ENCODE results near the gene CKAP2L.
A peak's percentile ranks its signal among the peaks of the same experiment; 100 is the strongest.

The CKAP2L gene

GRCh38 chr2:112764071-112765044 is at the start of gene CKAP2L:
Gene CKAP2L (minus strand): TSS chr2:112764609. CDS start chr2:112764598, 11 bp downstream.
- Histone ChIP-seq H3K4me1 (ENCODE audit: control insufficient read depth, insufficient read depth, low read length) (peaks cover 12% of the 10 kb centered on the region), H3K9ac (ENCODE audit: low read depth, low read length) (0 out of 2 replicates have a peak within 1 kb of the TSS, but pooled peaks have one; percentile 21), H3K4me3 (ENCODE audit: low read depth, low read length) (peak within 1 kb of the TSS; percentile 81), H3K27ac (ENCODE audit: low read depth, low read length) (peak within 1 kb of the TSS; percentile 82), H3K36me3 (ENCODE audit: control insufficient read depth, insufficient read depth, low read length) (peaks cover 28% of the 10 kb centered on the region), H3K27me3 (ENCODE audit: control insufficient read depth, insufficient read depth, low read length) (no peaks in the 10 kb centered on the region), H3K9me3 (ENCODE audit: control insufficient read depth, insufficient read depth, low read length) (no peaks in the 10 kb centered on the region)

- Histone ChIP-seq H3K4me3 (ENCODE audit: low read depth, low read length) (no peak overlapping the region), H3K27me3 (ENCODE audit: control insufficient read depth, insufficient read depth, low read length) (no peaks in the 10 kb centered on the region), H3K9me3 (ENCODE audit: control insufficient read depth, insufficient read depth, low read length) (no peaks in the 10 kb centered on the region), H3K27ac (ENCODE audit: low read depth, low read length) (no peak overlapping the region), H3K4me1 (ENCODE audit: control insufficient read depth, insufficient read depth, low read length) (peaks cover 34% of the 10 kb centered on the region), H3K36me3 (ENCODE audit: control insufficient read depth, insufficient read depth, low read length) (no peaks in the 10 kb centered on the region), H3K9ac (ENCODE audit: low read depth, low read length) (no peak overlapping the region)
These were observed 49.0 kb upstream of the CKAP2L start for GRCh38 chr2:112813280-112813966.

GRCh38 chr2:112812318-112813267 is 48.2 kb upstream of the CKAP2L start:
- H3K36me3 ChIP-seq (ENCODE audit: control insufficient read depth, insufficient read depth, low read length): no peaks in the 10 kb centered on the region
- no peak overlapping the region for H3K4me3 ChIP-seq (ENCODE audit: low read depth, low read length)
- H3K9me3 ChIP-seq (ENCODE audit: control insufficient read depth, insufficient read depth, low read length): no peaks in the 10 kb centered on the region
- H3K27ac ChIP-seq (ENCODE audit: low read depth, low read length): peak overlapping the region; percentile 4
- no peak overlapping the region for H3K9ac ChIP-seq (ENCODE audit: low read depth, low read length)
- peaks cover 29% of the 10 kb centered on the region for H3K4me1 ChIP-seq (ENCODE audit: control insufficient read depth, insufficient read depth, low read length)
- H3K27me3 ChIP-seq (ENCODE audit: control insufficient read depth, insufficient read depth, low read length): no peaks in the 10 kb centered on the region

- H3K27ac ChIP-seq (ENCODE audit: low read depth, low read length): peak overlapping the region; percentile 2
These were observed 47.5 kb upstream of the CKAP2L start for GRCh38 chr2:112811841-112812306.

GRCh38 chr2:112811276-112811831 is 46.9 kb upstream of the CKAP2L start:
- Histone ChIP-seq H3K4me1 (ENCODE audit: control insufficient read depth, insufficient read depth, low read length) (peaks cover 23% of the 10 kb centered on the region), H3K27me3 (ENCODE audit: control insufficient read depth, insufficient read depth, low read length) (no peaks in the 10 kb centered on the region), H3K9me3 (ENCODE audit: control insufficient read depth, insufficient read depth, low read length) (no peaks in the 10 kb centered on the region), H3K36me3 (ENCODE audit: control insufficient read depth, insufficient read depth, low read length) (no peaks in the 10 kb centered on the region), H3K4me3 (ENCODE audit: low read depth, low read length) (no peak overlapping the region), H3K27ac (ENCODE audit: low read depth, low read length) (peak overlapping the region; percentile 2), H3K9ac (ENCODE audit: low read depth, low read length) (no peak overlapping the region)

More at GRCh38 chr2:112811841-112812306, 47.5 kb upstream of the CKAP2L start:
- H3K4me3 ChIP-seq (ENCODE audit: low read depth, low read length): no peak overlapping the region
- H3K36me3 ChIP-seq (ENCODE audit: control insufficient read depth, insufficient read depth, low read length): no peaks in the 10 kb centered on the region
- no peaks in the 10 kb centered on the region for H3K9me3 ChIP-seq (ENCODE audit: control insufficient read depth, insufficient read depth, low read length)
- no peak overlapping the region for H3K9ac ChIP-seq (ENCODE audit: low read depth, low read length)
- H3K4me1 ChIP-seq (ENCODE audit: control insufficient read depth, insufficient read depth, low read length): peaks cover 24% of the 10 kb centered on the region
- H3K27me3 ChIP-seq (ENCODE audit: control insufficient read depth, insufficient read depth, low read length): no peaks in the 10 kb centered on the region

GRCh38 chr2:112809112-112809511 is 44.7 kb upstream of the CKAP2L start:
- H3K4me1 ChIP-seq (ENCODE audit: control insufficient read depth, insufficient read depth, low read length): peaks cover 19% of the 10 kb centered on the region
- no peaks in the 10 kb centered on the region for H3K9me3 ChIP-seq (ENCODE audit: control insufficient read depth, insufficient read depth, low read length)
- H3K36me3 ChIP-seq (ENCODE audit: control insufficient read depth, insufficient read depth, low read length): no peaks in the 10 kb centered on the region
- H3K27me3 ChIP-seq (ENCODE audit: control insufficient read depth, insufficient read depth, low read length): no peaks in the 10 kb centered on the region
- no peak overlapping the region for H3K4me3 ChIP-seq (ENCODE audit: low read depth, low read length)
- H3K27ac ChIP-seq (ENCODE audit: low read depth, low read length): no peak overlapping the region
- no peak overlapping the region for H3K9ac ChIP-seq (ENCODE audit: low read depth, low read length)

GRCh38 chr2:112807233-112807807 is 42.9 kb upstream of the CKAP2L start:
- Histone ChIP-seq H3K27ac (ENCODE audit: low read depth, low read length) (no peak overlapping the region), H3K4me1 (ENCODE audit: control insufficient read depth, insufficient read depth, low read length) (peaks cover 3% of the 10 kb centered on the region; the same call in 1 of the 2 replicates)

GRCh38 chr2:112805542-112805941 is 41.1 kb upstream of the CKAP2L start:
- Histone ChIP-seq H3K4me1 (ENCODE audit: control insufficient read depth, insufficient read depth, low read length) (no peaks in the 10 kb centered on the region), H3K36me3 (ENCODE audit: control insufficient read depth, insufficient read depth, low read length) (no peaks in the 10 kb centered on the region), H3K9me3 (ENCODE audit: control insufficient read depth, insufficient read depth, low read length) (no peaks in the 10 kb centered on the region), H3K4me3 (ENCODE audit: low read depth, low read length) (no peak overlapping the region), H3K9ac (ENCODE audit: low read depth, low read length) (no peak overlapping the region), H3K27me3 (ENCODE audit: control insufficient read depth, insufficient read depth, low read length) (no peaks in the 10 kb centered on the region), H3K27ac (ENCODE audit: low read depth, low read length) (no peak overlapping the region)

More at GRCh38 chr2:112807233-112807807, 42.9 kb upstream of the CKAP2L start:
- Histone ChIP-seq H3K4me3 (ENCODE audit: low read depth, low read length) (no peak overlapping the region), H3K9ac (ENCODE audit: low read depth, low read length) (no peak overlapping the region), H3K9me3 (ENCODE audit: control insufficient read depth, insufficient read depth, low read length) (no peaks in the 10 kb centered on the region), H3K36me3 (ENCODE audit: control insufficient read depth, insufficient read depth, low read length) (no peaks in the 10 kb centered on the region), H3K27me3 (ENCODE audit: control insufficient read depth, insufficient read depth, low read length) (no peaks in the 10 kb centered on the region)

- Histone ChIP-seq H3K27ac (ENCODE audit: low read depth, low read length) (peak overlapping the region; percentile 22), H3K4me1 (ENCODE audit: control insufficient read depth, insufficient read depth, low read length) (no peaks in the 10 kb centered on the region), H3K36me3 (ENCODE audit: control insufficient read depth, insufficient read depth, low read length) (no peaks in the 10 kb centered on the region), H3K27me3 (ENCODE audit: control insufficient read depth, insufficient read depth, low read length) (no peaks in the 10 kb centered on the region), H3K4me3 (ENCODE audit: low read depth, low read length) (no peak overlapping the region), H3K9ac (ENCODE audit: low read depth, low read length) (no peak overlapping the region), H3K9me3 (ENCODE audit: control insufficient read depth, insufficient read depth, low read length) (no peaks in the 10 kb centered on the region)
These were observed 39.5 kb upstream of the CKAP2L start for GRCh38 chr2:112803691-112804521.

Measured in HUES48 (cell line).